Measurements from ENCODE around the gene PDE4B. TPM values are rescaled to one million over a fixed set of nuclear protein-coding genes. Genes with fewer than 3 reads are reported as not detected.
"Not testable (repeated sequence)": the region's sequence is repeated elsewhere in the genome, so short reads cannot be mapped to it uniquely, and the experiment has no call there.

PDE4B gene
- total RNA-seq, 1 donor from 2014 or later = 6.8 TPM

GRCh38 chr1:65979136-65980044, 186.7 kb downstream of the PDE4B start:
- intact Hi-C loops (cut with DNase I) = no loop called here
- DNase-seq (ENCODE audit: low spot score) = no peak

GRCh38 chr1:65980237-65980636, 187.5 kb downstream of the PDE4B start:
- no peak for DNase-seq (ENCODE audit: low spot score)
- intact Hi-C loops (cut with DNase I) = no loop called here

GRCh38 chr1:65983500-65983899, 190.8 kb downstream of the PDE4B start:
- intact Hi-C loops (cut with DNase I) = no loop called here
- DNase-seq (ENCODE audit: low spot score) = no peak

GRCh38 chr1:65985393-65986066, 192.8 kb downstream of the PDE4B start:
- no peak for DNase-seq (ENCODE audit: low spot score)
- intact Hi-C loops (cut with DNase I) = no loop called here

- intact Hi-C loops (cut with DNase I) = no loop called here
- no peak for DNase-seq (ENCODE audit: low spot score)
Observed at GRCh38 chr1:65986146-65986545, 193.5 kb downstream of the PDE4B start.

GRCh38 chr1:65990161-65990560, 197.5 kb downstream of the PDE4B start:
- no peak for DNase-seq (ENCODE audit: low spot score)
- intact Hi-C loops (cut with DNase I) = no loop called here

- no peak for DNase-seq (ENCODE audit: low spot score)
- intact Hi-C loops (cut with DNase I) = no loop called here
Observed at GRCh38 chr1:65991694-65992093, 199.0 kb downstream of the PDE4B start.

- intact Hi-C loops (cut with DNase I) = no loop called here
Observed at GRCh38 chr1:65992165-65992821, 199.6 kb downstream of the PDE4B start.

GRCh38 chr1:65992831-65993271, 200.2 kb downstream of the PDE4B start:
- intact Hi-C loops (cut with DNase I) = no loop called here
- no peak for DNase-seq (ENCODE audit: low spot score)

More at GRCh38 chr1:65992165-65992821, 199.6 kb downstream of the PDE4B start:
- DNase-seq (ENCODE audit: low spot score) = no peak

GRCh38 chr1:65994223-65994622, 201.5 kb downstream of the PDE4B start:
- DNase-seq (ENCODE audit: low spot score) = no peak
- intact Hi-C loops (cut with DNase I) = no loop called here

- DNase-seq (ENCODE audit: low spot score) = no peak
- intact Hi-C loops (cut with DNase I) = no loop called here
Observed at GRCh38 chr1:65995336-65995735, 202.6 kb downstream of the PDE4B start.

GRCh38 chr1:65995928-65996327, 203.2 kb downstream of the PDE4B start:
- DNase-seq (ENCODE audit: low spot score) = no peak
- intact Hi-C loops (cut with DNase I) = no loop called here

- no peak for DNase-seq (ENCODE audit: low spot score)
- intact Hi-C loops (cut with DNase I) = no loop called here
Observed at GRCh38 chr1:65997693-65998092, 205.0 kb downstream of the PDE4B start.

GRCh38 chr1:65998763-65999583, 206.3 kb downstream of the PDE4B start:
- DNase-seq (ENCODE audit: low spot score) = no peak
- intact Hi-C loops (cut with DNase I) = no loop called here

- no peak for DNase-seq (ENCODE audit: low spot score)
- intact Hi-C loops (cut with DNase I) = no loop called here
Observed at GRCh38 chr1:66000033-66000637, 207.4 kb downstream of the PDE4B start.

- DNase-seq (ENCODE audit: low spot score) = no peak
- intact Hi-C loops (cut with DNase I) = no loop called here
Observed at GRCh38 chr1:66003690-66004089, 211.0 kb downstream of the PDE4B start.

GRCh38 chr1:66006534-66006933, 213.8 kb downstream of the PDE4B start:
- intact Hi-C loops (cut with DNase I); DNase-seq (ENCODE audit: low spot score): not testable (repeated sequence)

GRCh38 chr1:66012106-66012784, 219.6 kb downstream of the PDE4B start:
- intact Hi-C loops (cut with DNase I) = no loop called here

GRCh38 chr1:66013371-66013770, 220.7 kb downstream of the PDE4B start:
- DNase-seq (ENCODE audit: low spot score) = no peak
- intact Hi-C loops (cut with DNase I) = no loop called here

More at GRCh38 chr1:66012106-66012784, 219.6 kb downstream of the PDE4B start:
- no peak for DNase-seq (ENCODE audit: low spot score)

Data from cardiac septum (tissue), 1 donor.